GM21825 (cell line): ENCODE data around the gene SELENOW.
"Not testable (repeated sequence)": the region's sequence is repeated elsewhere in the genome, so short reads cannot be mapped to it uniquely, and the experiment has no call there.

Experiments used
- ATAC-seq: cut with Tn5 transposase; IDR thresholded peaks from one replicate; pipeline ENCODE4 v1.9.1; 2021; ENCODE audit warnings: mild to moderate bottlenecking, moderate library complexity; ENCODE audit not compliant: unreplicated experiment

Gene SELENOW

GRCh38 chr19:47778049-47778953 lies at the start of gene SELENOW:
SELENOW (plus strand) TSS chr19:47778703; CDS start chr19:47778786, 83 bp downstream.
- peak; percentile 76 for ATAC-seq

- ATAC-seq = no peak
Measured at GRCh38 chr19:47729468-47729798, 49.1 kb upstream of the SELENOW start.

- no peak for ATAC-seq
Measured at GRCh38 chr19:47729799-47730520, 48.5 kb upstream of the SELENOW start.

GRCh38 chr19:47730521-47730889 lies 48.0 kb upstream of the SELENOW start:
- no peak for ATAC-seq

- no peak for ATAC-seq
Measured at GRCh38 chr19:47730910-47731309, 47.6 kb upstream of the SELENOW start.

GRCh38 chr19:47735131-47735530 lies 43.4 kb upstream of the SELENOW start:
- ATAC-seq = no peak

GRCh38 chr19:47740866-47741519 lies 37.5 kb upstream of the SELENOW start:
- no peak for ATAC-seq

- ATAC-seq = no peak
Measured at GRCh38 chr19:47741544-47742140, 36.9 kb upstream of the SELENOW start.

- no peak for ATAC-seq
Measured at GRCh38 chr19:47742634-47743033, 35.9 kb upstream of the SELENOW start.

GRCh38 chr19:47745010-47745901 lies 33.2 kb upstream of the SELENOW start, which contains the start of gene NOP53:
NOP53 (plus strand) TSS chr19:47745546; CDS start chr19:47745560, 14 bp downstream.
- ATAC-seq = peak; percentile 59

- not testable (repeated sequence) for ATAC-seq
Measured at GRCh38 chr19:47746129-47746528, 32.4 kb upstream of the SELENOW start.

- no peak for ATAC-seq
Measured at GRCh38 chr19:47749326-47749725, 29.2 kb upstream of the SELENOW start.

GRCh38 chr19:47750752-47751151 lies 27.8 kb upstream of the SELENOW start:
- no peak for ATAC-seq

GRCh38 chr19:47752440-47753211 lies 25.9 kb upstream of the SELENOW start:
- ATAC-seq = no peak

- no peak for ATAC-seq
Measured at GRCh38 chr19:47754206-47755064, 24.1 kb upstream of the SELENOW start.

- no peak for ATAC-seq
Measured at GRCh38 chr19:47755065-47755761, 23.3 kb upstream of the SELENOW start.

GRCh38 chr19:47755762-47756626 lies 22.5 kb upstream of the SELENOW start:
- no peak for ATAC-seq
